HG03175 (cell line): ENCODE measurements around the gene ZNF600.
"Not testable (repeated sequence)": the region's sequence is repeated elsewhere in the genome, so short reads cannot be mapped to it uniquely, and the experiment has no call there.

ENCODE experiments used
- ATAC-seq: cut with Tn5 transposase; IDR thresholded peaks from one replicate; pipeline ENCODE4 v1.9.1; 2021; ENCODE audit warnings: mild to moderate bottlenecking, moderate library complexity; ENCODE audit not compliant: unreplicated experiment

Gene ZNF600

GRCh38 chr19:52742516-52742915 is 44.1 kb downstream of the ZNF600 start:
- no peak for ATAC-seq

- ATAC-seq = no peak
These were observed 44.6 kb downstream of the ZNF600 start for GRCh38 chr19:52741951-52742485.

GRCh38 chr19:52741371-52741770 is 45.2 kb downstream of the ZNF600 start:
- not testable (repeated sequence) for ATAC-seq

- no peak for ATAC-seq
These were observed 47.0 kb downstream of the ZNF600 start for GRCh38 chr19:52739576-52739975.

- ATAC-seq = no peak
These were observed 50.9 kb downstream of the ZNF600 start for GRCh38 chr19:52735734-52736133.

- ATAC-seq = peak; percentile 97
These were observed 51.5 kb downstream of the ZNF600 start, which contains the start of gene ZNF611 for GRCh38 chr19:52734893-52735661. Gene ZNF611 (minus strand): TSS chr19:52735044. CDS start chr19:52715894, 19,150 bp downstream.

GRCh38 chr19:52734331-52734892 is 52.2 kb downstream of the ZNF600 start:
- peak; percentile 28 for ATAC-seq

GRCh38 chr19:52726051-52726450 is 60.5 kb downstream of the ZNF600 start:
- ATAC-seq = not testable (repeated sequence)

GRCh38 chr19:52725528-52725961 is 61.0 kb downstream of the ZNF600 start:
- ATAC-seq = no peak

GRCh38 chr19:52724701-52725514 is 61.7 kb downstream of the ZNF600 start:
- ATAC-seq = no peak

- ATAC-seq = not testable (repeated sequence)
These were observed 62.5 kb downstream of the ZNF600 start for GRCh38 chr19:52723907-52724598.

GRCh38 chr19:52722062-52723003 is 64.3 kb downstream of the ZNF600 start:
- ATAC-seq = no peak

GRCh38 chr19:52720541-52720940 is 66.0 kb downstream of the ZNF600 start:
- ATAC-seq = not testable (repeated sequence)

- ATAC-seq = no peak
These were observed 70.1 kb downstream of the ZNF600 start for GRCh38 chr19:52716522-52716921.

- ATAC-seq = not testable (repeated sequence)
These were observed 70.7 kb downstream of the ZNF600 start for GRCh38 chr19:52715902-52716301.

- ATAC-seq = not testable (repeated sequence)
These were observed 71.3 kb downstream of the ZNF600 start for GRCh38 chr19:52715330-52715729.
